HepG2 (cell line): ENCODE measurements around the gene JAGN1. TPM values are rescaled to one million over a fixed set of nuclear protein-coding genes. Genes with fewer than 3 reads are reported as not detected.

Experiments
- ADNP ChIP-seq: sonication (generic); formaldehyde crosslinking; IDR thresholded peaks from 2 replicates; pipeline ENCODE4 v1.4.0; 2020; ENCODE audit warnings: missing genetic modification reagents
- ARNT2 ChIP-seq: sonication (generic); formaldehyde crosslinking; IDR thresholded peaks from 2 replicates; pipeline ENCODE4 v1.8.0; 2022; ENCODE audit warnings: mild to moderate bottlenecking, low read depth, missing genetic modification reagents, moderate library complexity
- CEBPB ChIP-seq: IDR thresholded peaks from 2 replicates; pipeline ENCODE4 v1.6.1; 2011; ENCODE audit warnings: low read depth, low read length, improper control_type of control experiment, borderline replicate concordance
- CHCHD3 ChIP-seq: sonication (generic); formaldehyde crosslinking; IDR thresholded peaks from 2 replicates; pipeline ENCODE4 v1.8.0; 2022; ENCODE audit warnings: mild to moderate bottlenecking, missing genetic modification reagents, moderate library complexity
- NFKBIZ ChIP-seq: IDR thresholded peaks from 2 replicates; pipeline ENCODE4 v1.6.1; 2018; ENCODE audit warnings: missing genetic modification reagents, missing compliant biosample characterization
- NR2C2 ChIP-seq: sonication (generic); formaldehyde crosslinking; IDR thresholded peaks from 2 replicates; pipeline ENCODE4 v1.4.0; 2020; ENCODE audit warnings: missing genetic modification reagents, mild to moderate bottlenecking, moderate library complexity, borderline replicate concordance
- ONECUT2 ChIP-seq: sonication (generic); formaldehyde crosslinking; IDR thresholded peaks from 2 replicates; pipeline ENCODE4 v1.4.0; 2020; ENCODE audit warnings: missing genetic modification reagents
- PHF8 ChIP-seq: sonication (generic); formaldehyde crosslinking; IDR thresholded peaks from 2 replicates; pipeline ENCODE4 v1.5.0; 2020; ENCODE audit warnings: missing genetic modification reagents
- ZBTB8A ChIP-seq: sonication (generic); formaldehyde crosslinking; IDR thresholded peaks from 2 replicates; pipeline ENCODE4 v1.4.0; 2020; ENCODE audit warnings: mild to moderate bottlenecking, low read depth, missing genetic modification reagents, borderline replicate concordance
- ZNF143 ChIP-seq: sonication (generic); formaldehyde crosslinking; IDR thresholded peaks from 2 replicates; pipeline ENCODE4 v1.4.0; 2020; ENCODE audit warnings: missing genetic modification reagents
- ZNF33B ChIP-seq: sonication (generic); formaldehyde crosslinking; IDR thresholded peaks from 2 replicates; pipeline ENCODE4 v1.5.1; 2020; ENCODE audit warnings: mild to moderate bottlenecking, missing genetic modification reagents
- ZNF7 ChIP-seq: IDR thresholded peaks from 2 replicates; pipeline ENCODE4 v1.6.1; 2016; ENCODE audit warnings: missing biosample characterization, missing genetic modification reagents
- ZNF75D ChIP-seq: sonication (generic); formaldehyde crosslinking; IDR thresholded peaks from 2 replicates; pipeline ENCODE4 v1.8.1; 2023; ENCODE audit warnings: missing genetic modification reagents, mild to moderate bottlenecking, borderline replicate concordance
- polyA plus RNA-seq, 8 experiments: library from polyadenylated mRNA; depleted of rRNA in 3 of 8; stranded (reverse) in 7 of 8; unstranded in 1 of 8; fragments of >200 nt; fragmentation: Illumina TruSeq in 4 of 8; extraction: Trizol in 4 of 8; gene quantifications; 2 replicates each; pipeline versions ENCODE4 v1.2.1 to v1.2.3, GENCODE V29; 2011 to 2016; ENCODE audit warnings: low read depth in 4 of 8, missing spikeins in 1 of 8, mixed read lengths in 1 of 8; ENCODE audit not compliant: insufficient read depth in 1 of 8
- total RNA-seq, 5 experiments: library from RNA; depleted of rRNA; stranded (reverse); fragments of >200 nt; fragmentation: Illumina TruSeq; extraction: Trizol; gene quantifications; 2 replicates each; pipeline ENCODE4 v1.2.3, GENCODE V29; 2016; ENCODE audit warnings: low read depth in 1 of 5
- TF ChIP-seq, protein P1 (sequence below): sonication (generic); formaldehyde crosslinking; IDR thresholded peaks from 2 replicates; pipeline ENCODE4 v1.4.0; 2020; ENCODE audit warnings: mild to moderate bottlenecking, missing genetic modification reagents
- TF ChIP-seq, protein P2 (sequence below): IDR thresholded peaks from 2 replicates; pipeline ENCODE4 v1.6.1; 2016; ENCODE audit warnings: mild to moderate bottlenecking, missing biosample characterization, missing genetic modification reagents
- TF ChIP-seq, protein P3 (sequence below): sonication (generic); formaldehyde crosslinking; IDR thresholded peaks from 2 replicates; pipeline ENCODE4 v1.4.0; 2020; ENCODE audit warnings: mild to moderate bottlenecking, missing genetic modification reagents, borderline replicate concordance
- TF ChIP-seq, protein P4 (sequence below): IDR thresholded peaks from 2 replicates; pipeline ENCODE4 v1.6.1; 2016; ENCODE audit warnings: low read depth, missing genetic modification reagents, missing compliant biosample characterization
- TF ChIP-seq, protein P5 (sequence below): sonication (generic); formaldehyde crosslinking; conservative IDR thresholded peaks from 2 replicates; pipeline ENCODE4 v1.4.0; 2020; ENCODE audit warnings: missing genetic modification reagents

JAGN1 gene
- total and polyA plus RNA-seq, 2 of the 13 experiments (the other 11 are each of a cell fraction or from before 2014, with no cell fraction given): 49.9 to 50.9 TPM

DNA sequence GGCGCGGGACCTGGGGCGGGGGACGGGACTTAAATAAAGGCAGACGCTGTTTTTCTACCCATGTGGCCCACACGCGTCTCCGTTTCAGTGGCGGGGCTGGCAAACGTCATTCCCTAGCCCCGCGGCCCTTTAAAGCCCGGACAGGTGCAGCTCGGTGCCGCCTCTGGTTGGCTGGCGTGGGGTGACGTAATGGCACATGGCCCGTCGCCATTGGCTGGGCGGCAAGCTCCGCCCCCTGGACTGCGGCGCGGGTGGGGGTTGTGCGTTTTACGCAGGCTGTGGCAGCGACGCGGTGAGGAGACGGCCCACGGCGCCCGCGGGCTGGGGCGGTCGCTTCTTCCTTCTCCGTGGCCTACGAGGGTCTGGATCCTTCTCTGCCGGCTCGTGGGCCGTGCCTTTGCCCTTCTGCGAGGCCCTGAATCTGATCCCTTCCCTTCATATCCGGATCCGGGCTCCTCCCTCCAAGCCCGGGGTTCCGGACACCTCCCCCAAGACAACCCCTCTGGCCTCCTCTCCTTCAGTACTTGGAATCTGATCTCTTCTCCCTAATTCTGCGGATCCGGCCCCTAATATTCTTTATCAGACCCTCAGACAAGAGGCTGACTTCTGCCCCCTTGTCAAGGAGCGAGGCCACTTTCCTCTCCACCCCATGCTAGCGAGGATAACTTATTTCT lies 43.3 kb downstream of the JAGN1 start, which contains the start of gene CRELD1 (continued):
- no peak for TF ChIP-seq ARNT2
- TF ChIP-seq, protein P1, sequence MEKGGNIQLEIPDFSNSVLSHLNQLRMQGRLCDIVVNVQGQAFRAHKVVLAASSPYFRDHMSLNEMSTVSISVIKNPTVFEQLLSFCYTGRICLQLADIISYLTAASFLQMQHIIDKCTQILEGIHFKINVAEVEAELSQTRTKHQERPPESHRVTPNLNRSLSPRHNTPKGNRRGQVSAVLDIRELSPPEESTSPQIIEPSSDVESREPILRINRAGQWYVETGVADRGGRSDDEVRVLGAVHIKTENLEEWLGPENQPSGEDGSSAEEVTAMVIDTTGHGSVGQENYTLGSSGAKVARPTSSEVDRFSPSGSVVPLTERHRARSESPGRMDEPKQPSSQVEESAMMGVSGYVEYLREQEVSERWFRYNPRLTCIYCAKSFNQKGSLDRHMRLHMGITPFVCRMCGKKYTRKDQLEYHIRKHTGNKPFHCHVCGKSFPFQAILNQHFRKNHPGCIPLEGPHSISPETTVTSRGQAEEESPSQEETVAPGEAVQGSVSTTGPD (CRISPR knock-in tag): peak; percentile 68; the same call in 1 of the 2 replicates
- no peak for TF ChIP-seq ADNP (CRISPR knock-in tag)
- TF ChIP-seq, protein P2, sequence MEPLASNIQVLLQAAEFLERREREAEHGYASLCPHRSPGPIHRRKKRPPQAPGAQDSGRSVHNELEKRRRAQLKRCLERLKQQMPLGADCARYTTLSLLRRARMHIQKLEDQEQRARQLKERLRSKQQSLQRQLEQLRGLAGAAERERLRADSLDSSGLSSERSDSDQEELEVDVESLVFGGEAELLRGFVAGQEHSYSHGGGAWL (CRISPR knock-in tag): peak; percentile 78
- peak; percentile 41; the same call in 1 of the 2 replicates for TF ChIP-seq ZNF143 (CRISPR knock-in tag)
- TF ChIP-seq CHCHD3 (CRISPR knock-in tag): no peak
- no peak for TF ChIP-seq ZNF75D
- TF ChIP-seq ZNF7: no peak
- peak; percentile 76; the same call in 1 of the 2 replicates for TF ChIP-seq CEBPB
- TF ChIP-seq ZBTB8A: 0 out of 2 replicates have a peak, but pooled peaks have one; percentile 46
- peak; percentile 55 for TF ChIP-seq PHF8 (CRISPR knock-in tag)
- no peak for TF ChIP-seq NFKBIZ
- TF ChIP-seq, protein P3, sequence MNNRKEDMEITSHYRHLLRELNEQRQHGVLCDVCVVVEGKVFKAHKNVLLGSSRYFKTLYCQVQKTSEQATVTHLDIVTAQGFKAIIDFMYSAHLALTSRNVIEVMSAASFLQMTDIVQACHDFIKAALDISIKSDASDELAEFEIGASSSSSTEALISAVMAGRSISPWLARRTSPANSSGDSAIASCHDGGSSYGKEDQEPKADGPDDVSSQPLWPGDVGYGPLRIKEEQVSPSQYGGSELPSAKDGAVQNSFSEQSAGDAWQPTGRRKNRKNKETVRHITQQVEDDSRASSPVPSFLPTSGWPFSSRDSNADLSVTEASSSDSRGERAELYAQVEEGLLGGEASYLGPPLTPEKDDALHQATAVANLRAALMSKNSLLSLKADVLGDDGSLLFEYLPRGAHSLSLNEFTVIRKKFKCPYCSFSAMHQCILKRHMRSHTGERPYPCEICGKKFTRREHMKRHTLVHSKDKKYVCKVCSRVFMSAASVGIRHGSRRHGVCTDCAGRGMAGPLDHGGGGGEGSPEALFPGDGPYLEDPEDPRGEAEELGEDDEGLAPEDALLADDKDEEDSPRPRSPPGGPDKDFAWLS (CRISPR knock-in tag): no peak
- peak; percentile 32; the same call in 1 of the 2 replicates for TF ChIP-seq NR2C2 (CRISPR knock-in tag)
- no peak for TF ChIP-seq ZNF33B (CRISPR knock-in tag)
- TF ChIP-seq, protein P4, sequence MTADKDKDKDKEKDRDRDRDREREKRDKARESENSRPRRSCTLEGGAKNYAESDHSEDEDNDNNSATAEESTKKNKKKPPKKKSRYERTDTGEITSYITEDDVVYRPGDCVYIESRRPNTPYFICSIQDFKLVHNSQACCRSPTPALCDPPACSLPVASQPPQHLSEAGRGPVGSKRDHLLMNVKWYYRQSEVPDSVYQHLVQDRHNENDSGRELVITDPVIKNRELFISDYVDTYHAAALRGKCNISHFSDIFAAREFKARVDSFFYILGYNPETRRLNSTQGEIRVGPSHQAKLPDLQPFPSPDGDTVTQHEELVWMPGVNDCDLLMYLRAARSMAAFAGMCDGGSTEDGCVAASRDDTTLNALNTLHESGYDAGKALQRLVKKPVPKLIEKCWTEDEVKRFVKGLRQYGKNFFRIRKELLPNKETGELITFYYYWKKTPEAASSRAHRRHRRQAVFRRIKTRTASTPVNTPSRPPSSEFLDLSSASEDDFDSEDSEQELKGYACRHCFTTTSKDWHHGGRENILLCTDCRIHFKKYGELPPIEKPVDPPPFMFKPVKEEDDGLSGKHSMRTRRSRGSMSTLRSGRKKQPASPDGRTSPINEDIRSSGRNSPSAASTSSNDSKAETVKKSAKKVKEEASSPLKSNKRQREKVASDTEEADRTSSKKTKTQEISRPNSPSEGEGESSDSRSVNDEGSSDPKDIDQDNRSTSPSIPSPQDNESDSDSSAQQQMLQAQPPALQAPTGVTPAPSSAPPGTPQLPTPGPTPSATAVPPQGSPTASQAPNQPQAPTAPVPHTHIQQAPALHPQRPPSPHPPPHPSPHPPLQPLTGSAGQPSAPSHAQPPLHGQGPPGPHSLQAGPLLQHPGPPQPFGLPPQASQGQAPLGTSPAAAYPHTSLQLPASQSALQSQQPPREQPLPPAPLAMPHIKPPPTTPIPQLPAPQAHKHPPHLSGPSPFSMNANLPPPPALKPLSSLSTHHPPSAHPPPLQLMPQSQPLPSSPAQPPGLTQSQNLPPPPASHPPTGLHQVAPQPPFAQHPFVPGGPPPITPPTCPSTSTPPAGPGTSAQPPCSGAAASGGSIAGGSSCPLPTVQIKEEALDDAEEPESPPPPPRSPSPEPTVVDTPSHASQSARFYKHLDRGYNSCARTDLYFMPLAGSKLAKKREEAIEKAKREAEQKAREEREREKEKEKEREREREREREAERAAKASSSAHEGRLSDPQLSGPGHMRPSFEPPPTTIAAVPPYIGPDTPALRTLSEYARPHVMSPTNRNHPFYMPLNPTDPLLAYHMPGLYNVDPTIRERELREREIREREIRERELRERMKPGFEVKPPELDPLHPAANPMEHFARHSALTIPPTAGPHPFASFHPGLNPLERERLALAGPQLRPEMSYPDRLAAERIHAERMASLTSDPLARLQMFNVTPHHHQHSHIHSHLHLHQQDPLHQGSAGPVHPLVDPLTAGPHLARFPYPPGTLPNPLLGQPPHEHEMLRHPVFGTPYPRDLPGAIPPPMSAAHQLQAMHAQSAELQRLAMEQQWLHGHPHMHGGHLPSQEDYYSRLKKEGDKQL (CRISPR knock-in tag): no peak
- TF ChIP-seq, protein P5, sequence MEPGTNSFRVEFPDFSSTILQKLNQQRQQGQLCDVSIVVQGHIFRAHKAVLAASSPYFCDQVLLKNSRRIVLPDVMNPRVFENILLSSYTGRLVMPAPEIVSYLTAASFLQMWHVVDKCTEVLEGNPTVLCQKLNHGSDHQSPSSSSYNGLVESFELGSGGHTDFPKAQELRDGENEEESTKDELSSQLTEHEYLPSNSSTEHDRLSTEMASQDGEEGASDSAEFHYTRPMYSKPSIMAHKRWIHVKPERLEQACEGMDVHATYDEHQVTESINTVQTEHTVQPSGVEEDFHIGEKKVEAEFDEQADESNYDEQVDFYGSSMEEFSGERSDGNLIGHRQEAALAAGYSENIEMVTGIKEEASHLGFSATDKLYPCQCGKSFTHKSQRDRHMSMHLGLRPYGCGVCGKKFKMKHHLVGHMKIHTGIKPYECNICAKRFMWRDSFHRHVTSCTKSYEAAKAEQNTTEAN (CRISPR knock-in tag): peak; percentile 56
- TF ChIP-seq ONECUT2 (CRISPR knock-in tag): peak; percentile 8; the same call in 1 of the 2 replicates
